ENCODE results near the gene RASD1. TPM values are rescaled to one million over a fixed set of nuclear protein-coding genes. Genes with fewer than 3 reads are reported as not detected.
"Not testable (repeated sequence)": the region's sequence is repeated elsewhere in the genome, so short reads cannot be mapped to it uniquely, and the experiment has no call there.

Gene RASD1
- total RNA-seq, 1 donor from 2014 or later, result 0.31 TPM

GRCh38 chr17:17462048-17462824 is 34.0 kb downstream of the RASD1 start:
- Mint-ChIP-seq H3K4me3 (ENCODE audit: unreplicated experiment) (no peak overlapping the region), H3K27me3 (ENCODE audit: unreplicated experiment) (peaks cover 4% of the 10 kb centered on the region), H3K27ac (ENCODE audit: unreplicated experiment) (no peak overlapping the region), H3K9me3 (ENCODE audit: unreplicated experiment) (no peaks in the 10 kb centered on the region), H3K36me3 (ENCODE audit: low read depth, unreplicated experiment) (peaks cover 5% of the 10 kb centered on the region), H3K4me1 (ENCODE audit: unreplicated experiment) (peaks cover 8% of the 10 kb centered on the region)
- TF ChIP-seq CTCF (IDR thresholded peaks at IDR 0.05; ENCODE audit: unreplicated experiment), result no peak
- no peak for DNase-seq (ENCODE audit: low spot score)

- Mint-ChIP-seq H3K9me3 (ENCODE audit: unreplicated experiment) (no peaks in the 10 kb centered on the region), H3K36me3 (ENCODE audit: low read depth, unreplicated experiment) (peaks cover 5% of the 10 kb centered on the region), H3K4me3 (ENCODE audit: unreplicated experiment) (no peak overlapping the region), H3K27ac (ENCODE audit: unreplicated experiment) (no peak overlapping the region), H3K4me1 (ENCODE audit: unreplicated experiment) (peaks cover 3% of the 10 kb centered on the region), H3K27me3 (ENCODE audit: unreplicated experiment) (peaks cover 4% of the 10 kb centered on the region)
- no peak for TF ChIP-seq CTCF (IDR thresholded peaks at IDR 0.05; ENCODE audit: unreplicated experiment)
- DNase-seq (ENCODE audit: low spot score), result no peak
Observed at GRCh38 chr17:17460038-17460437, 36.2 kb downstream of the RASD1 start.

GRCh38 chr17:17457680-17458079 is 38.5 kb downstream of the RASD1 start:
- H3K9me3 Mint-ChIP-seq (ENCODE audit: unreplicated experiment), result no peaks in the 10 kb centered on the region
- H3K27me3 Mint-ChIP-seq (ENCODE audit: unreplicated experiment), result peaks cover 4% of the 10 kb centered on the region
- H3K36me3 Mint-ChIP-seq (ENCODE audit: low read depth, unreplicated experiment), result peaks cover 5% of the 10 kb centered on the region
- no peak overlapping the region for H3K4me3 Mint-ChIP-seq (ENCODE audit: unreplicated experiment)
- no peak for TF ChIP-seq CTCF (IDR thresholded peaks at IDR 0.05; ENCODE audit: unreplicated experiment)
- peaks cover 3% of the 10 kb centered on the region for H3K4me1 Mint-ChIP-seq (ENCODE audit: unreplicated experiment)
- DNase-seq (ENCODE audit: low spot score), result no peak
- no peak overlapping the region for H3K27ac Mint-ChIP-seq (ENCODE audit: unreplicated experiment)

- Mint-ChIP-seq H3K4me1 (ENCODE audit: unreplicated experiment) (peaks cover 3% of the 10 kb centered on the region), H3K27me3 (ENCODE audit: unreplicated experiment) (peaks cover 4% of the 10 kb centered on the region), H3K4me3 (ENCODE audit: unreplicated experiment) (no peak overlapping the region), H3K27ac (ENCODE audit: unreplicated experiment) (no peak overlapping the region), H3K36me3 (ENCODE audit: low read depth, unreplicated experiment) (peaks cover 5% of the 10 kb centered on the region), H3K9me3 (ENCODE audit: unreplicated experiment) (no peaks in the 10 kb centered on the region)
- no peak for TF ChIP-seq CTCF (IDR thresholded peaks at IDR 0.05; ENCODE audit: unreplicated experiment)
- DNase-seq (ENCODE audit: low spot score), result no peak
Observed at GRCh38 chr17:17456251-17456650, 39.9 kb downstream of the RASD1 start.

- no peaks in the 10 kb centered on the region for H3K9me3 Mint-ChIP-seq (ENCODE audit: unreplicated experiment)
- H3K4me3 Mint-ChIP-seq (ENCODE audit: unreplicated experiment), result no peak overlapping the region
- DNase-seq (ENCODE audit: low spot score), result no peak
- H3K4me1 Mint-ChIP-seq (ENCODE audit: unreplicated experiment), result peaks cover 3% of the 10 kb centered on the region
- H3K36me3 Mint-ChIP-seq (ENCODE audit: low read depth, unreplicated experiment), result peaks cover 4% of the 10 kb centered on the region
- H3K27ac Mint-ChIP-seq (ENCODE audit: unreplicated experiment), result no peak overlapping the region
- peaks cover 4% of the 10 kb centered on the region for H3K27me3 Mint-ChIP-seq (ENCODE audit: unreplicated experiment)
- no peak for TF ChIP-seq CTCF (IDR thresholded peaks at IDR 0.05; ENCODE audit: unreplicated experiment)
Observed at GRCh38 chr17:17455173-17455572, 41.0 kb downstream of the RASD1 start.

GRCh38 chr17:17454700-17455099 is 41.5 kb downstream of the RASD1 start:
- not testable (repeated sequence) for H3K9me3 Mint-ChIP-seq (ENCODE audit: unreplicated experiment); H3K36me3 Mint-ChIP-seq (ENCODE audit: low read depth, unreplicated experiment); H3K27me3 Mint-ChIP-seq (ENCODE audit: unreplicated experiment); H3K4me3 Mint-ChIP-seq (ENCODE audit: unreplicated experiment); H3K4me1 Mint-ChIP-seq (ENCODE audit: unreplicated experiment); DNase-seq (ENCODE audit: low spot score); H3K27ac Mint-ChIP-seq (ENCODE audit: unreplicated experiment)
